Measurements from ENCODE around the gene DGKZ.

DGKZ gene

DNA sequence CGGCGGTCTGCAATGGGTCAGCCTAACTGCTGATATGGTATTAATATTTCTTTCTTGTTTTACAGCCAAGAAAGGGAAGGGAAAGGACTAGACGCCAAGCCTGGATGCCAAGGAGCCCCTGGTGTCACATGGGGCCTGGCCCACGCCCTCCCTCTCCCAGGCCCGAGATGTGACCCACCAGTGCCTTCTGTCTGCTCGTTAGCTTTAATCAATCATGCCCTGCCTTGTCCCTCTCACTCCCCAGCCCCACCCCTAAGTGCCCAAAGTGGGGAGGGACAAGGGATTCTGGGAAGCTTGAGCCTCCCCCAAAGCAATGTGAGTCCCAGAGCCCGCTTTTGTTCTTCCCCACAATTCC, 36.1 kb downstream of the DGKZ start:
- no peak for DNase-seq

DNA sequence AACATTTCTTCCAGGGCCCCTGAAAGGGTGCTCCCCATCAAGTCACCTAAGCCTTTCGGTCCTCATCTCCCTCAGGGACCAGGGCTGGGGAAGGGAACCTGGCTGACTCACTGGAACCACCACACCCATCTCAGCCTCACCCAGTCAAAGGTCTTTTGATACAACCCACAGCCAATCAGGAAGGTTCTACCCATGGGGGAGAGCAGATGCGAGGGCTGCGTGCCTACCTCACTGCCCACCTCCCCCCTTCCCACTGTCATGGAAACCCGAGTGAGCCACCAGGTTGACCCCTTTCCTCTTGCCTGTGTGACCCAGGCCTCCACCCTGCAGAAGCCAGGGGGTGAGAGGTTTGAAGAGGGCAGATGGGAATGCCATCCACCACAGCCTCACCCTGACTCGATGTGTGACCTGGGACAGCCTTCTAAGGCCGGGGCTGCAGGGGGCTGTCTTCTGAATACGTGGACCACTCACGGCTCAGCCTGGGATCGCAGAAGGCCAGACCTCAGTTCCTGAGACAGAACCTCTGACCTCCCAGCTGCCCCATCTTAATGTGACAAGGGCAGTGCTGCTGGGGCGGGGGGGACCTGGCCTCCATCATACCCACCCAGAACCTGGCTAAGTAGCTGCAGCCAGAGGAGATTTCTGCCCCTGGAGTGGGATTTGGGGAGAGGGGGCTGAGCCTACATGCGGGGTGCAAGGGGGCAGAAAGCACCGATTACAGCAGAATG, 36.9 kb downstream of the DGKZ start:
- no peak for DNase-seq

DNA sequence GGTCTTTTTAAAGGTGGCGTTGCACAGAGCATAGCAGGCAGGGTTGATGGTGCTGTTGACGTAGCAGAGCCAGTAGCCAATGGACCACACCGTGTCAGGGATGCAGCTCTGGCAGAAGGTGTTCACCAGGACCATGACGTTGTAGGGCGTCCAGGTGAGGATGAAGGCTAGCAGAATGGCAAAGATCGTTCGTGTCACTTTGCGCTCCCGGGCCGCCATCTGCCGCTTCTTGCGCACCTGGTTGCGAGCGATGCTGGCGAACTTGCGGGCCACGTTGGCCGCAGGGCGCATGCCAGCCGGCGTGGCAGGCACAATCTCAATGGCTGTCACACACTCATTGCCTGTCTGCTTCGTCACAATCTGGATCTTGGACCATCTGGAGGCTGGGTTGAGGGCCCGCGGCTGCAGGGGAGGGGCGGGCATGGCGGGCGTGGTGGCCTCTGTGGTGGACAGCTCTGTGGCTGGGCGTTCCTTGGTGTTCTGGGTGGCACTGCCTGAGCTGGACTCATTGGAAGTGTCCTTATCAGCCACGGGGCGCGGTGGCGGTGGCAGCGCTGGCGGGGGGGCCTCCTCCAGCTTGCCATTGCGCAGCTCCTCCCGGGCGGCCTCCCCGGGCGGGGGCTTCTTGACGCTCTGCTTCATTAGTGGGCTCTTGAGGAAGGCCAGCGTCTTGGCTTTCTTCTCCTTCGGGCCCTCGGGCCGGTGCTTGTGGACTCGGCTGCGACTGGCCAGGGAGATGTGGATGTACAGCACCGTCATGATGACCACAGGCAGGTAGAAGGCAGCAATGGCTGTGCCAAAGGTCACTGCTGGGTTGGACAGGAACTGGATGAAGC, 38.1 kb downstream of the DGKZ start:
- no peak for DNase-seq

DNA sequence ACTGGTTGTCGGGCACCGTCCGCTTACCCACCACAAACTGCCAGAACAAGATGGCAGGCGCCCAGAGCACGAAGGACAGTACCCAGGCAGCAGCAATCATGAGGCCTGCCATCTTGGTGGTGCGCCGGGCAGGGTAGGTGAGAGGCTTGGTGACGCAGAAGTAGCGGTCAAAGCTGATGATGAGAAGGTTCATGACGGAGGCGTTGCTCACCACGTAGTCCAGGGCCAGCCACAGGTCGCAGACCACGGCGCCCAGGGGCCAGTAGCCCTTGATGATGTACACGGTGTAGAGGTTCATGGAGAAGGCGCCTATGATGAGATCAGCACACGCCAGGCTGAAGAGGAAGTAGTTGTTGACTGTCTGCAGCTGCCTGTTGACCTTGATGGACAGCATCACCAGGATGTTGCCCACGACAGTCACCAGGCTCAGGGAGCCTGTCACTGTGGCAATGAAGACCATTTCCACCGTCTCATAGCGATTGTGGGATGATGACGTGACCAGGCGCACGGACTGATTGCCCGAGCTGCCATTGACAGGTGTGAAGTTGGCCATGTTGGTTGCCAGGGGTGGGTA, 38.8 kb downstream of the DGKZ start:
- DNase-seq, result no peak

DNA sequence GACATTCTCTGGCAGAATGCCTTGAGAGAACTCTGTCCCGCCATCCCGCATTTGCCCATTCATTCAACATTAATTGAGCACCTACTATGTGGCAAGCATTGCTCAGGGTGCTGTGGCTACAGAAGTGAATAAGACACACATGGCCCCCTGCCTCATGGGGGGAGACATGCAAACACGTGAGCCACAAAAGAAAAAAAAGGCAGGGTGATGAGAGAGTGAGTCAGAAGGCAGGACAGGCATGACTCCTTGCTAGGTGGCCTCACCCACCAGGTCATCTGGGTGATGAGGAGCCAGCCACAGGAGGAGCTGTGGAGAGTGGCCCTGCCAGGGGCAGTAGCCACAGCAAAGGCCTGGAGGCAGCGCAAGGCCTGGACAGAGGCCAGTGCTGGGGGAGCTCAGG, 39.4 kb downstream of the DGKZ start:
- DNase-seq, result no peak

DNA sequence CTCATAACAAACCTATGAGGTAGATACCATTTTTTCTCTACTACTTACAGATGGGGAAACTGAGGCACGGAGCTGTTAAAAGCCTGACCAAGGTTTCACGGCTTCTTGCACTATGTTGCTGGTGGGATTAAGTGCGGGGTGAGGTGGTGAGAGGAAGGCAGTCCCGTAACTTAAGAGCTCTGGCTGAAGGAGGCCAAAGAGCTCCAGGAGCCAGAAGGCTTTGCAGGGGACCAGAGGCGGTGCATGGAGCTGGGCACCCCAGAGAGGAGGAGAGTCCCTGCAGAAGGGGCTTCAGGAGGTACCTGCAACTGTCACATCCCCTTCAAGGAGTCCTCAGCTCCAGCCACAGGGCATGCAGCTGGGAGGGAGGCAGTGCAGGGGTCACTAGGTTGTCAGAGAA, 40.2 kb downstream of the DGKZ start:
- DNase-seq, result no peak

DNA sequence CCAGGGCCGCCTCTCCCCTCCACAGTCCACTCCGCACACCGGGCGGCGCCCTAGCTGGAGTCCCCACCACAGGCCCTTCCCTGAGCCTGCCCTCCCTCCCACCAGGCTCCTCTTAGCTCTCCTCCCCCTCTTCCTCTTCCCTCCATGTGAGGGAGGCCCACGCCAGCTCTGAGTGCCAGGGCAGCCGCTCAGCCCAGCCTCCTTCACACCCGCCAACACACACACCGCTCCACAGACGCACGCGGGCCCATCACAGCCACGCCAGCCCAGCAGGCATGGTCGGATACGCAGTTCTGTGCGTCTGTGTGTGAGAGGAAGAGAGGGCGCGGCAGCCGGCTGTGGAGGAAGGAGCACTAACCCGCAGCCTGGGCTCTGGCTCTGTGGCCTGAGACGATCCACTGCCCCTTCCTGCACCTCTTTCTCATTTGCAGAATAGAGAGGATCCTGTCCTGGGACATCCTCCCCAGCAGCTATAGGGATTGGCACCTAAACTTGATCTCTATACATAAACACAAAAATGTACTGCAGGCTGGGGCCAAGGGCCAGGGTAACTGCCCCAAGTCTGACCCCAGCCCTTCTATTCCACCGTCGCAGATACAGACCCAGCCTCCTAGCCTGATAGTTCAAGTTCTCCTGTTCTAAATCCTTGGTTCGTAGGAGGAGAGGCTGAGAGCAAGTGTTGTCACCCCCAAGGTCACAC, 40.8 kb downstream of the DGKZ start:
- DNase-seq, result no peak

DNA sequence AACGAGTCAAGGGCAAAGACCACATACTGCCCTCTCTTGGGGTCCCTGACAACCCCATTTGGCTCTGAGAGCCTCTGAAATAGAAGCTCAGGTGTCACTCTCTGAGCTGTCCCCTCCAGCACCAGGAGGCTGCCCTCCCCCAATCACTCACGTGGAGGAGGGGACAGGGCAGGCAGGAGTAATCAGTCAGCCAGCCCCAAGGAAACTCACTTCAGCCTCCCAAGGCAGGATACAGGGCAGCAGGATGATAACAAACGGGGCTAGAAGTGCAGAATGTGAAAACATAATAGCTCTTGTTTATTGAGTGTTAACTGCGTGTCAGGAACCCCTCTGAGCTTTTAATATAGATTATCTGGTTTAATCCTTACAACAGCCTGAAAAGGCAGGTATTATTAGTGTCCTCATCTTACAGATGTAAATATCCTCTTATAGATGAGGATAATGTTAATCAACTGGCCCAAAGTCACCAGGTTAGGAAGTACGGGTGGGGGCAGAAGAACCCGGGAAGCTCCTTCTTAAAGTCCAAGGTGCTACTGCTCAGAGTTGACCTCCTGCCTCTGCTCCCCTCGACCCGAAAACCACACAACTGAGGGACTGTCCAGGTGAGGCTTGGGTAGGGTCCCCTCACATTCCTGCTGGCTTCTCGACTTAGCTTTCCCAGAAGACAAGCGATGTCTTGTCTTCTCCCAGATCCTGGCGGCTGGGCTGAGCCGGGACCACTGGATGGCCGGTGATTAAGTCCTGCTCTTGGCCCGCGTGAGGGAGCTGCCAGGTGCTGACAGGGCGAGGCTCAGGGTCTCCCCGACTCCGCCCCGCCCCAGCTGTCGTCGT, 41.6 kb downstream of the DGKZ start:
- DNase-seq, result no peak

DNA sequence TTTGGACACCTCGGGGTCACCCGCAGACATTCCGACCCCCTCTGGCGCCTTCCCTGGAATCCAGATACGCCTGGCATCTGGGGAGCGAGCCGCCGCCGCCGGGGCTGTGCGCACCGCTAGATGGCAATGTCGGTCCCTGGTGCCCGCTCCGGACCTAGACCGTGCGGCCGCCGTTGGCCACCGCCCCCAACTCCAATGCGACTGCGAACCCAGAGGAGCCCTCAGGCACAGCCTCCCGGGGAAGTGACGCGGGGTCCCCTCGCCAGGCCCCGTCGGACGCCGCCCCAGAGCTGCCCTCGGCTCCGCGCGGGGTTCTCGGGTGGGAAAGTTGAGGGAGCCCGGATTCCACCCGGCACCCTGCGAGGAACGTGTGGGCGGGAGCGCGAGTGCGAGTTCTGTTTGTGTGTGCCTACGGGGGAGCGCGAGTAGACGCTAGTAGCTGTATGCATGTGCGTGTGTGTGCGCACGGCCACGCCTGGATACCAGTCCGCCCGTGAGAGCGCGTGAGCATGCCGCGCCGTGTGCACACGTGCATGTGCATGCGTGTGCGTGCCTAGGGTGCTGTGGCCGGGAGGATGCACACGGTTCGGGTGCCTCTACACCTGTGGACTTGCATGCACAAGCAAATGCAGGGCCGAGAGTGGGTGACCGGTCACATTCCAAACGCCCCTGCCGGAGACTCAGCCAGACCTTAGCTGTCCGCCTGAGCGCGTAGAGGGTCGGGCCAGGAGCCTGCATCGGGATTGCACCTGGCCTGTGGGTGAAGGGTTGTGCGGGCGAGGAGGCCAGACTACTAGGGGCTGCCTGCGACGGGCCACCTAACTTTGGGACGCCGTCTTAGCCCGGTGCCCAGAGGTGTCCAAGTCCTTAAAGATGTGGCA, 42.4 kb downstream of the DGKZ start:
- DNase-seq, result peak; percentile 57

DNA sequence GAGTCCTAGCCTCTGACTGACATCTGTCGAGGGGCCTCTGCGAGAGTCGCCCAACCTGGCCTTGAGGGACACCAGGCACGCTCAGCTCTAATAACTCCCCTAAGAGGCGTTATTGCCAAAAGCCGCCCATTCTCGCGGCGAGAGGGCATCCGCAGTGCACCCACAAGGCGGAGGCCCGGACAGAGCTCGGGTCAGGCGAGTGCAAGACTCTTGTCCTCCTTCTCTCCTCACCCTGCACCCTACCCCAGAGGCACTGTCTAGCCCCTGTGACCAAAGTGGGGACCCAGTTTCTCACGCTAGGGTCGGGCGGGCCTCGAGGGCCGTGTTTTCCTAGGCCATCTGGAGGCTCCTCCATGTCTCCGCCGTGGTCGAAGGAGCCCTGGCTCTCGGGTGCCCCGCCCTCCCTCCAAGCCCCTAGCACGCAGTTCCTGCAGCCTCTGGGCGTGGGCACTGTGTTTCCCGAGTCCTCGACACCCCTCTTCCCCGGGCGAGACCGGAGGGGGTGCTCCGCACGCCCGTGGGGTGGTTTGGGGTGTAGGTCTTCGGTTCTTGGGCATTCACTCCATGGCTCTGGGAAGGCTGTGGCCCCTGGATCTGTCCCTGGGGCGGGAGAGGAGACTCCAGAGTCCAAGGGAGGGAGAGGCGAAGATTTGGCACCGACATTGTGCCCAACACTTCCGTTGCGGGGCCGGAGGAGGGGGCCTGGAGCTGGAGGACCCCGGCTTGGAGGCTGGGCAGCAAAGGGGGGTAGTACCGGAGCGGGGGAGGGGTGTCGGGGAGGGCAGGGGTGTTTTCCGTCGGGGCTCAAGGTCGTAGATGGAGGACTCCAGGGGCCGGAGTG, 43.3 kb downstream of the DGKZ start:
- DNase-seq, result no peak

DNA sequence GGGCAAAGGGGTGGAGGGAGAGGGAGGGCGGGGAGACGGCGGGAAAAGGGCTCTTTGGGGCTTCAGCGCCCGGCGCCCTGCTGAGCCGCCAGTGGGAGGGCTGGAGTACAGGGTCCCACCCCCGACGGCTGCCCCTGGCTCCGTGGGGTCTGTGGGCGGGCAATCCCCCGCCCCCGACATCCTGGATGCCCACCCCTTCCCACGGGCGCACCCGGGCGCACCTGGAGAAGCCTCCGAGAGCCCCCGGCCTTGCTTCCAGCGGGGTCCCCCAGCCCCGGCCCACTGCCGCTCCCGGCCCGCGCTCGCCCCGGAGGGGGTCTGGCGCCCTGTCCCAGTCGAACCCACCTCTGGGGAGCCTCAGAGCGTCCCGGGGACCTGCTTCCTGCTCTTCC, 43.9 kb downstream of the DGKZ start:
- no peak for DNase-seq

DNA sequence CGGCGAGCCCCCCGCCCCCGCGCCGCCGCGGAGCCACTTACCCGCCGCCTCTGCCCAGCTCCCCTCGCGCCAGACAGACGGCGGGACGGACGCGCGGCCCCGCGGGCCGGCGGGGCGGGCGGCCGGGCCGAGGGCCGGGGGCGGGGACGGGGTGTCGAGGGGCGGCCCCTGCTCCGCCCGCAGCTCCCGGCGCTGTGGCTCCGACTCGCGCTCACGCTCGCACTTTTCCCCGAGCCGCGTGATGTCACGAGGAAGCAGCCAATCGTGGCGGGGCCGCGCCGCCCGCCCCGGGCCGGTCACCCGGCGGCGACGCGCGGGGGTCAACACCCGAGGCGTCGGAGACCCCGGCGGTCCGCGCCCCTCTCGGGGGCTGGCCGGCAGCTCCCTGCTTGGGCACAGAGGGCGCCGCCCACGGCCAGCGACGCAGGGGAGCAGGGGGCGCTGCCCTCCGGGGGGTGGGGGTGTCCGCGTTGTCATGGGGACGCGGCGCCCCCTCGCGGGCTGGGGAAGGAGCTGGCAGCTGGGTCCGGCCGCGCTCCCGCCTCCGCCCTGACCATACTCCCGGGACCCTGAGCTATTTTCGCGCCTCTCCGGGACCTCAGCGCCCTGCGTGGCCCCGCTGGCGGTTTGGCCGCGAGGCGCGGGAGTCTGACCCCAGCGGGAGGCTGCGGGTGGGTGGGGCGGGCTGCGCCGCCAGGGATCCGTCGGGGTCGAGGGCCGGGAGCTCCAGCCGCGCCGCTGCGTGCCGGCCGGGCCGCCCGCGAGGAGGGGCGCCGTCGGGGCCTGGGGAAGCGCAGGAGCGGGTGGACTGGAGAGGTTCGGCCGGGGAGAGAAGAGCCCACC, 44.5 kb downstream of the DGKZ start, which contains the start of gene CHRM4:
Gene CHRM4, minus strand, starts transcription at position 199 of the 843 bp plus-strand sequence. CDS start 5,219 bp downstream, outside the sequence.
- DNase-seq, result peak; percentile 50

DNA sequence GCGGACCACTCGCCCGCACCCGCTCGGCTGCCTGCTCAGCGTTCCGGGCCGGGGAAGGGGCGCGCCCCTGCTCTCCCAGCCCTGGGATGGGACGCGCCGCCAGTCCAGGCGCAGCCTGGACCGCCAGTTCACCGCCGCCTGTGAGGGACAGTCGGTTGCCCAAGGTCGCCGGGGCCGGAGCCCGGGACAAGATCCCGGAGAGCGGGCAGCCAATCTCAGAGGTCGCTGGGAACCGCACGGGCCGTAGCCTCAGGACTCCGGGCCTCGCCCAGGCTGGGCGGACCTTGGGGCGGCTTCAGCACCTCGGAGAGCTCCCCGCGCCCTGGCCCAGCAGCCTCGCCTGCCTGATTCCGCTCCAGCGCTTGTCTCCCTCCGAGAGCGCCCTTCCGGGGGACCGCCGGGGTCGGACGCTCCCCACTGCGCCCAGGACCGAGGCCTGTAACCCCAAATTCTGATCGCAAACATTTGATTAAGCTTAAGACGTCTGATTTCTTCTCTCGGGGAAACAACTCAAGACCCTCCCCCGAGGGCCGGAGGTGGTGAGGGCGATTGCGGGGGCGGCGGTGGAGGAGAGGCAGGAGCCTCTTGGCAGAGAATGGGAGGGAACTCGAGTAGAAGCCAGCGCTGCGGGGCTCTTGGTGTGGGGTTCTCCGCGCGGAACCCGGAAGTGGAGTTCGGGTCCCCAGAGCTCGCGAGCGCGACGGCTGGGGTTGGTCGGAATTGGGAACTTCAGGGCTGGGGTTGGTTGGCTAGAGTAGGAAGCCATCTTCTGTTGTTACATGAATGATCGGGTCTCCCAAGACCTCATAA, 45.4 kb downstream of the DGKZ start:
- DNase-seq, result no peak

DNA sequence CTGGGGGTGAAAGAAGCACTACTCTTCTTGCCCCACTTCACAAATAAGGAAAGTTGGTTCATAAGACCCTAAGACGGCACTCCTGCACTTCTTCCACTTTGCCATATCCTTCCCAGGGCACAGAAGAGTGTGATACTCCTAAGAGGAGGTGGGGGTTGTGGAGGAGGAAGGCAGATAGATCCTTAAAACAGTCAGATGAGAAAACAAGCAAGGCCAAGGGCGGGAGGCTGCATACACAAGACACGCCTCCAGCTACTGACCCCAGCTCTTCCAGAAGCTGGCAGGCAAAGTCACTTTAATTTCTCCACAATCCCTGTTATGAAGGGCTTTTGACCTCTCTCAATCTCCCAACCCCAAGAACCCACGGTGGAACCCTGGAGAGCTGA, 46.0 kb downstream of the DGKZ start:
- no peak for DNase-seq

DNA sequence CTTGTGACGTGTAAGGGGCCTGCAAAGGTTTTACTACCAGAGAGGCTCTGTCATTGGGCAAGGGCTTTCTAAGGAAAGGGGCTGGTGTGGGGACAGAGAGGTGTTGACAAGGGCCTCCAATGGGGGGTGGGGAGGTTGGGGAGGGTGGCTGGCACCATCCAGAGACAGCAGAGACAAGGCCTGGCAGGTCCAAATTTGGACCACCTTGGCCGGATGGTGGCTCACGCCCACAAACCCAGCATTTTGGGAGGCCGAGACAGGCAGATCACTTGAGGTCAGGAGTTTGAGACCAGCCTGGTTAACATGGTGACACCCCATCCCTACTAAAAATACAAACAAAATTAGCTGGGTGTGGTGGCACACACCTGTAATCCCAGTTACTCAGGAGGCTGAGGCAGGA, 46.5 kb downstream of the DGKZ start:
- no peak for DNase-seq

DNA sequence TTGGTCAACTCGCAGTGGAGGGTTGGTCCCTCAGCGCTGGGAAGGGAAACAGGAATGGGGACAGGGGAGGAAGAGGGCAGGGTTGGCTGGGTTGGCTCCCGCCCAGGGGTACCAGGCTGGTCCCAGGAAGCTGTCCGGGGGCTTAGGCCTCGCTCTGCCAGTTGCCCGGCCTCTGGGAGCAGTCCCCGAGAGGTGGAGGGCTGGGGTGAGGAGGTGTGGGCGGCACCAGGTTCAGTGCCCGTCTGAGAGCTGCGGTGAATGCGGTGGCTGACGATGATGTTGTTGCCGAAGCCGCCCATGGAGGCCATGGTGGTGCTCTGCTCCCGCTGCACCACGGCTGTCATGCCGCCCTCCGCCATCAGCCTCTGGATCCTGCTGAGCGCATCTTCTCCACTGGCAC, 50.3 kb downstream of the DGKZ start:
- no peak for DNase-seq

DNA sequence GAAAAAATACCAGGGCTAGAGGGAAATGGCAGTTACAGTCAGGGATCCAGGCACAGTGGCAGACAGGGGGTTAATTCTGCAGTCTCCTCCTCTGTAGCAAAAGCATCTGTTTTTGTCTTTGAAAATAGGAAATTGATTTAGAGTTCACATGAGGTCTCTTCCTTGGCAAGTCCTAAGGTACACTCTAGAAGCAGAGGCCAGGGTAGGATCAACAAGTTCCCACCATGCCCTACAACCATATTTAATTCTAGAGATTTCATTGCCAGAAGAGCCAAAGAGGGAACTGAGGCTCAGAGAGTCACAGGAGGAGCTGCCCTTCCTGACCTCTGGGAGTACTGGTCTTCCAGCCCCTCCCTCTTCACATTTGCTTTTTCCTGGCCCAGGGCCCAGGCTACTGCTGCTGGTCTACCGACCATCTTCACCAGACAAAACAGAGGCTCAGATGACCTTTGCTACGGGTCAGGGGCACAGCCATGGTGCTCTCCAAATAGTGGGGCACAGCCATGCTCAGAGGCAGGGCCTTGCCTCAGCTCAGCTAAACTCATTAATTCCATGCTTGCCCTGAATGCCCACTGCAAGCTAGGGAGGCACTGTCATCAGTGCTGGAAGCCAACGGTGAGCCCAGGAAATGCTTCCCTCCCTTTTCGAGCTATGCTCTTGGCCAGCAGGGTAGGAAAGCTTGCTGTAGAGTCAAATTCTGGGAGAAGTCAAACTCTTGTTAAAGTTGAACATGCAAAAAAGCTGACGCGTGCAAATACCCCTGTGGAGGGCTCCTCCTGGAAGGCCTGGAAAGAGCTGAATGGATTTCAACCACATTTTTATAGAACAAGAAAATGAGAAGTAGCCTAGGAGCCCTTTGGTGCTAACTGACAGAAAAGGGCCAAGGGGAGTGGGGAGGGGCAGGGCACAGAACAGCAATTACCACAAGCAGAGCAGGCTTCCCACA, 56.0 kb downstream of the DGKZ start:
- DNase-seq, result no peak
